ENCODE data around the gene MT1B. TPM values are rescaled to one million over a fixed set of nuclear protein-coding genes. Genes with fewer than 3 reads are reported as not detected.

The MT1B gene
- total and polyA plus RNA-seq, 4 donors = 1.1 TPM; not detected in 3

DNA sequence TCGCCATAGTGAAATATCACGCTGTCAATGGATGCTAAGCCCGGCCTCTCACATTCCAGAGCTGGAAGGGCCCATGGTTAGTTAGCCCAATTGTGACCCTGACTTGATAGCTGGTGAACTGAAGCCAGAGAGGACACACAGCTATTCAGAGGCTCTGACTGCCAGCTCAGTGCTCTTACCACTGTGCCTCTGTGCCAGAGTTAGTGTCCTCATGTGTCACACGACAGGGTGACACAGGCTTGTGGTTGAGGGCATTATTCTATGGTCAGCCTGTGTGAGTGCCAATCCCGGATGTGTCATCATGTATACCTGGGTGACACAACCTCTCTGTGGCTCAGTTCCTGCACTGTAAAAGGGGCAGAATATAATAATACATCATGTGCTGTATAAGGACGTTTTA is 28.1 kb downstream of the MT1B start:
- H3K4me3 ChIP-seq (ENCODE audit: low read depth, low read length) = no peak overlapping the region
- H3K27ac ChIP-seq (ENCODE audit: low read depth, low read length) = no peak overlapping the region
- peaks cover 26% of the 10 kb centered on the region for H3K27me3 ChIP-seq (ENCODE audit: control insufficient read depth, insufficient read depth, low read length)
- H3K36me3 ChIP-seq (ENCODE audit: control insufficient read depth, insufficient read depth, low read length) = no peaks in the 10 kb centered on the region
- DNase-seq (ENCODE audit: low read depth in 4 of 6, low spot score in 6 of 6) = no peak
- WGBS (ENCODE audit: insufficient coverage) = 75% methylated on average over 3 of the region's 6 CpGs
- peaks cover 40% of the 10 kb centered on the region for H3K4me1 ChIP-seq (ENCODE audit: control insufficient read depth, insufficient read depth, low read length)
- H3K9me3 ChIP-seq (ENCODE audit: control insufficient read depth, insufficient read depth, low read length) = no peaks in the 10 kb centered on the region

DNA sequence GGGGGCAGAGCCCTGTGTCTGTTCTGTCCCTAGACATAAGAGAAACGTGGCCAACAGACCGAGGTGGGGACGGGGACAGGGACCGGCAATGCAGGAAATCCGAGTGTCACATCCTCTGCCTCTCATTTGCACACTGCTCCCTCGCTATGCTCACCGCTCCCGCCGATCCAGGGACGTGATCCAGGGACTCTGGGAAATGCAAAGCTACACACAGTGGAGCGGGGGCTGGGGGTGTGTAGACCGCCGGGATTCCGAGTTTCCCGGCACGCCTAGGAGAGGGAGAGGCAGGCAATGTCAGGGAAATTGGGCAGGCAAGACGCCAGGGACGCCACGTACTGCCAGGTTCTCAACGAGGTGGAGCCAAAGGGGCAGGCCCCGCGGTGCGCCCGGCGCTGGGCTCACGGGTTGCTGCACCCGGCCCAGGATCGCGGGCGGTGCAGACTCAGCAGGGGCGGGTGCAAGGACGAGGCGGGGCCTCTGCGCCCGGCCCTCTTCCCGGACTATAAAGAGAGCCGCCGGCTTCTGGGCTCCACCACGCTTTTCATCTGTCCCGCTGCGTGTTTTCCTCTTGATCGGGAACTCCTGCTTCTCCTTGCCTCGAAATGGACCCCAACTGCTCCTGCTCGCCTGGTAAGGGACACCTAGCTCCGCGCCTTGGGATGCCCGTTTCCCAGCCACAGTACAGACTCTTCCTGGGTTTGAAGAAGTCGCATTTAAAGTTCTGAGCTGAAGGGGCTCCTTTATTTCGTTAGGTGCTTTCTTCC is 30.4 kb downstream of the MT1B start, which contains the start of gene MT1X:
Gene MT1X, plus strand, starts transcription at position 532 of the 764 bp plus-strand sequence. Its CDS starts 71 bp downstream, at position 603.
- Histone ChIP-seq H3K27me3 (ENCODE audit: control insufficient read depth, insufficient read depth, low read length) (peaks cover 5% of the 10 kb centered on the region), H3K36me3 (ENCODE audit: control insufficient read depth, insufficient read depth, low read length) (no peaks in the 10 kb centered on the region), H3K4me1 (ENCODE audit: control insufficient read depth, insufficient read depth, low read length) (peaks cover 33% of the 10 kb centered on the region), H3K4me3 (ENCODE audit: low read depth, low read length) (peak within 1 kb of the TSS; percentile 62), H3K9me3 (ENCODE audit: control insufficient read depth, insufficient read depth, low read length) (peaks cover 2% of the 10 kb centered on the region), H3K27ac (ENCODE audit: low read depth, low read length) (peak within 1 kb of the TSS; percentile 58)
- DNase-seq (ENCODE audit: low read depth in 4 of 6, low spot score in 6 of 6) = peak; percentile 53 to 94 (median 63)
- under 1% methylated on average over 43 of the region's 49 CpGs for WGBS (ENCODE audit: insufficient coverage)

DNA sequence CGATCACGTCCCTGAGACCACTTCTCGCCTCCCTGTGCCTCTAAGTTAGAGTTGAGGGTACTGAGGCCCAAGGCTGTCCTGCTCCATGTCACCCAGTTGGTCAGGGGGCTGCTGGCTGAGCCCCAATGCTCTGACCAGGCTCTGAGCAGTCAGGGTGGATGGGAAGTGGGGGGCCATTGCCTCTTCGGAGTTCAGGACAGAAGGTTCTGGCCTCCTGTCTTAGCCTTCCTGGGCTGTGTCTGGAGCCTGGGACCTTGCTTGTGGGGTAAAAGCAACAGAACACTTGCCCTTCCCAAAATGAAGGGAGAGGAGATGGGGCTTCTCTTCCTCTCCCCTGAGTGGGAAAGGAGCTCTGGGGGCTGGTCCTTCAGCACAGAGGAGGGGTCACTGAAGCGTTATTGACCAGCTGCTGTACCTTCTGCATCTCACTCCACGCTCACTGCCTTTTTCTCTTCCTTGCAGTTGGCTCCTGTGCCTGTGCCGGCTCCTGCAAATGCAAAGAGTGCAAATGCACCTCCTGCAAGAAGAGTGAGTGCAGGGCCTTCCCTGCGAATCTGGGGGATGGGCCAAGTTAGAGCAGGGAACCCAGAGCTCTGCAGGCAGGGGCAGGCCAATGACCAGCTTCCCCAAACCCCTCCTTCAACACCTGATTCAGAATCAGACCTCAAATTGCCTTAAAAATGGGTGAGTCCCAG is 31.2 kb downstream of the MT1B start:
- Histone ChIP-seq H3K4me3 (ENCODE audit: low read depth, low read length) (peak overlapping the region; percentile 62), H3K4me1 (ENCODE audit: control insufficient read depth, insufficient read depth, low read length) (peaks cover 33% of the 10 kb centered on the region), H3K27me3 (ENCODE audit: control insufficient read depth, insufficient read depth, low read length) (no peaks in the 10 kb centered on the region), H3K27ac (ENCODE audit: low read depth, low read length) (no peak overlapping the region), H3K36me3 (ENCODE audit: control insufficient read depth, insufficient read depth, low read length) (no peaks in the 10 kb centered on the region), H3K9me3 (ENCODE audit: control insufficient read depth, insufficient read depth, low read length) (peaks cover 2% of the 10 kb centered on the region)
- WGBS (ENCODE audit: insufficient coverage) = 38% methylated on average over 6 of the region's 8 CpGs
- no peak for DNase-seq (ENCODE audit: low read depth in 4 of 6, low spot score in 6 of 6)

DNA sequence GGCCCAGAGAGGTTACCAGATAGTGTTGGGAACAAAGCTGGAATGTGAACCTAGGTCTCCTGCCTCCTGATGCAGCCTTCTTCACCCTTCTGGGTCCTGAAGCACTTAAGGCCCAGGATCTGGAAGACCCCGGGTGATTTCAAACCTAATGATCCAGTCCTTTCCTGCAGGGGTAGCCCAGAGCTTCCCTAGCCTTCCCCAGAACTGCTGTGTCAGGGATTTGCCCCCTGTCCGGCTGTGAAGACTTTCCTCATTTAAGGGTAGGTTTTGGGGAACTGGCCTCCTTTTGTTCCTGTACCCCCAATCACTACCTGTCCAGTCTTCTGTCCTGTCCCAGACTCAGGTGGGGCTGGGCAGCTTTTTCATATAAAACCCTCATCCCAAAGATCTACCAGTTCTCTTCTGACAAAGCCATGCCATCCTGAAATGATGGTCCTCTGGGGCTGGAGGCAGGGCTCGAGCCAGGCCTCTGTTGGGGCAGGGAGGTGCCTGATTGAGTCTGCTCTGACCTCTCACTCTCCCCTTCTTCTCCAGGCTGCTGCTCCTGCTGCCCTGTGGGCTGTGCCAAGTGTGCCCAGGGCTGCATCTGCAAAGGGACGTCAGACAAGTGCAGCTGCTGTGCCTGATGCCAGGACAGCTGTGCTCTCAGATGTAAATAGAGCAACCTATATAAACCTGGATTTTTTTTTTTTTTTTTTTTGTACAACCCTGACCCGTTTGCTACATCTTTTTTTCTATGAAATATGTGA is 31.9 kb downstream of the MT1B start:
- Histone ChIP-seq H3K36me3 (ENCODE audit: control insufficient read depth, insufficient read depth, low read length) (no peaks in the 10 kb centered on the region), H3K9me3 (ENCODE audit: control insufficient read depth, insufficient read depth, low read length) (peaks cover 2% of the 10 kb centered on the region), H3K27ac (ENCODE audit: low read depth, low read length) (no peak overlapping the region), H3K27me3 (ENCODE audit: control insufficient read depth, insufficient read depth, low read length) (no peaks in the 10 kb centered on the region), H3K4me3 (ENCODE audit: low read depth, low read length) (no peak overlapping the region), H3K4me1 (ENCODE audit: control insufficient read depth, insufficient read depth, low read length) (peaks cover 33% of the 10 kb centered on the region)
- 43% methylated on average over 3 of the region's 5 CpGs for WGBS (ENCODE audit: insufficient coverage)
- DNase-seq (ENCODE audit: low read depth in 4 of 6, low spot score in 6 of 6) = no peak

DNA sequence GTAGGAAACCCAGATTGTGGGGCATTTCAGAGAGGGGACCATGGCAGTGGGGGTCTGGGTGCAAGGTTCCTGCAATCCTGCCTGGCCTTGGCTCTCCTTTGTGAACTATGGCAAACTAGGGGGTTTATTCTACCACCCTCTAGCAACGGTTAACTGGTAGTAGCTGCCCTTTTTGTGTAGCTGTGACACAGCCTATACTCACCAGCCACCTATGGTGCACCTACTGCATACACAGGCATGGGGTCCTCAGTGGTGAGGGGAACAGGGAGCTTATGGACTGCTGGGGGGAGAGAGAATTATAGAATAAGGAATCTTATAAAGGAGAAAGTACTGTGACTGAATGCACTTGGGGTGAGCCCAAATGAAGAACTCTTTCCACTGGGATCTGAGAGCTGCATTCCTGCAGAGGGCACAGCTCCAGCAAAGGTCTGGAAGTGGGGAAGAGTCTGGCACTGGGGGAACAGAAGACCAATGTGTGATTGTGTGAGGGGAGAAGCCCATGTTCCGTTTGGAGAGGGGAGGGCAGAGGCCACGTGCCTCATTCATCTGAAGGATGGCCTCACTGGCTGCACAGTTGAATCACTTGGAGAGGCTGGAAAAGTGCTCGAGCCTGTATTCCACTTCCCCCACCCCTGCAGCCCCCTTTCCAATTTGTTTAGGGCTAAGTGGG is 32.7 kb downstream of the MT1B start:
- Histone ChIP-seq H3K27ac (ENCODE audit: low read depth, low read length) (no peak overlapping the region), H3K4me1 (ENCODE audit: control insufficient read depth, insufficient read depth, low read length) (peaks cover 33% of the 10 kb centered on the region), H3K4me3 (ENCODE audit: low read depth, low read length) (no peak overlapping the region), H3K9me3 (ENCODE audit: control insufficient read depth, insufficient read depth, low read length) (peaks cover 2% of the 10 kb centered on the region), H3K36me3 (ENCODE audit: control insufficient read depth, insufficient read depth, low read length) (no peaks in the 10 kb centered on the region), H3K27me3 (ENCODE audit: control insufficient read depth, insufficient read depth, low read length) (no peaks in the 10 kb centered on the region)
- 40% methylated on average over 1 of the region's 4 CpGs for WGBS (ENCODE audit: insufficient coverage)
- no peak for DNase-seq (ENCODE audit: low read depth in 4 of 6, low spot score in 6 of 6)

DNA sequence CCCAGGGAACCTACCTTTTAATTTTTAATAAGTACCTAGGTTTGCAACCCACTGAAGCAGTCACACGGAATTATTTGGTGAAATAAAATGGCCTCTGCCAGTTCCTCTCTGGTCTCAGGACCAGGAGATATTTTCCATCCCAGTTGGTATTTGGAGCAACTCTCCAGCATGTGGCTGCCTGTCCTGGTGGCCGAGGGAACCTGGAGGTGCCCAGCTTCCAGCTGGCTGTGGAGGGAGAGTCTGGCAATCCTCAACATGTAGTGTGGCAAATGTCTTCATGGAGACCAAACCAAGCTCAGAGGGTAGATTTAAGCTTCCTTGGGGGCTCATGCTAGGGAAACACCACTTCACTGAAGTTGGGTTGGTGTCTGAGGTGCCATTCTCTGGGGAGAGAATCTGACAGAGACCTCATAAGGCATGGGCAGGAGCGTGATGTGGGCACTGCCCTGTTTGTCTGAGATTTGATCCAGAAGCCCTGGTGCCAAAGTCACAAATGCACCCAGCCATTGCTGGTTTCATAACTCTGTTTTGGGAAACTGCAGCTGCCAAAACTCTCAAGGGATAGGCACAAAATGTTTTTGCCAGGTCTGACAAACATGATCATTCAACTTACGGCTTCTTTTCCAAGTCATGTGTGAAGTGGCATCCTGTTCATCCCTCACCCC is 33.4 kb downstream of the MT1B start:
- H3K4me3 ChIP-seq (ENCODE audit: low read depth, low read length) = no peak overlapping the region
- H3K27me3 ChIP-seq (ENCODE audit: control insufficient read depth, insufficient read depth, low read length) = no peaks in the 10 kb centered on the region
- no peaks in the 10 kb centered on the region for H3K36me3 ChIP-seq (ENCODE audit: control insufficient read depth, insufficient read depth, low read length)
- peaks cover 33% of the 10 kb centered on the region for H3K4me1 ChIP-seq (ENCODE audit: control insufficient read depth, insufficient read depth, low read length)
- no peak for DNase-seq (ENCODE audit: low read depth in 4 of 6, low spot score in 6 of 6)
- H3K27ac ChIP-seq (ENCODE audit: low read depth, low read length) = no peak overlapping the region
- H3K9me3 ChIP-seq (ENCODE audit: control insufficient read depth, insufficient read depth, low read length) = peaks cover 2% of the 10 kb centered on the region
- WGBS (ENCODE audit: insufficient coverage) = 89% methylated on average over 4 of the region's 4 CpGs

DNA sequence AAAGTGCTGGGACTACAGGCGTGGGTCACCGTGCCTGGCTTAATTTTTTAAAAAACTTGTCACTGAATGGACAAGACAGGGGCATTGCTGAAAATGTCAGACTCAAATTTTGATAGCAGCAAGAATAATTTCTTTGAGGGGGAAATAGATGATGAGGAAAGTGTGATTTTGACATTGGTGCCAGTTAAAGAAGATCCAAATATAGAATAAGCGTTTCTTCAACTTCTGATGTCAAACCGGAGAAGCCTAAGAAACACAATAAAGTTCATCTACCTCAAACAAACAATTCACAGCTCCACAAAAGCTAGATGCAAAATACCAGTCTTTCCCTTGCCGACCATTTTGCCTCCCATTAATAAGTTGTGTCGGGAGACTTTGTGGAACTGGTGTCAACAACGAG is 35.1 kb downstream of the MT1B start:
- peaks cover 2% of the 10 kb centered on the region for H3K9me3 ChIP-seq (ENCODE audit: control insufficient read depth, insufficient read depth, low read length)
- no peaks in the 10 kb centered on the region for H3K36me3 ChIP-seq (ENCODE audit: control insufficient read depth, insufficient read depth, low read length)
- no peak overlapping the region for H3K4me3 ChIP-seq (ENCODE audit: low read depth, low read length)
- 94% methylated on average over 4 of the region's 7 CpGs for WGBS (ENCODE audit: insufficient coverage)
- no peak overlapping the region for H3K27ac ChIP-seq (ENCODE audit: low read depth, low read length)
- no peak for DNase-seq (ENCODE audit: low read depth in 4 of 6, low spot score in 6 of 6)
- peaks cover 31% of the 10 kb centered on the region for H3K4me1 ChIP-seq (ENCODE audit: control insufficient read depth, insufficient read depth, low read length)
- no peaks in the 10 kb centered on the region for H3K27me3 ChIP-seq (ENCODE audit: control insufficient read depth, insufficient read depth, low read length)

DNA sequence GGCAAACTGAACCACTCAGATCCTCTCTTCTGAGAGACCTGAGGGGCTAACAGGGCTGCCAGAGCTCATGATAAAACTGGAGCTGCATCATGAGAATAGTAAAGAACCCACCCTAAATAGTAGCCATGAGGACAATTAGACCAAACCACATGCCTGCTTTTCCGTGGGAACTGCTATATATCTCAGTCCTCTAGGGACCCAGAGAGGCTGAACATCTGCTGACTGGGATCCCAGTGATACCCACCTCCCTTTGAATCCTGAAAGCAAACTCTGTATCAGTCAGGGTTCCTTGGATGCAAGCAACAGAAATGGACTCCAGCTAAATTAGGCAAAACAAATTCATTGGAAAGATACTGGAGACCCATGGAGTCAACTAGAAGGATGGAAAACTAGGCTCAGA is 37.1 kb downstream of the MT1B start:
- 30% methylated on average over 1 of the region's 1 CpG for WGBS (ENCODE audit: insufficient coverage)
- Histone ChIP-seq H3K27me3 (ENCODE audit: control insufficient read depth, insufficient read depth, low read length) (no peaks in the 10 kb centered on the region), H3K4me3 (ENCODE audit: low read depth, low read length) (no peak overlapping the region), H3K27ac (ENCODE audit: low read depth, low read length) (no peak overlapping the region), H3K9me3 (ENCODE audit: control insufficient read depth, insufficient read depth, low read length) (peaks cover 2% of the 10 kb centered on the region), H3K36me3 (ENCODE audit: control insufficient read depth, insufficient read depth, low read length) (no peaks in the 10 kb centered on the region), H3K4me1 (ENCODE audit: control insufficient read depth, insufficient read depth, low read length) (peaks cover 13% of the 10 kb centered on the region)
- no peak for DNase-seq (ENCODE audit: low read depth in 4 of 6, low spot score in 6 of 6)

DNA sequence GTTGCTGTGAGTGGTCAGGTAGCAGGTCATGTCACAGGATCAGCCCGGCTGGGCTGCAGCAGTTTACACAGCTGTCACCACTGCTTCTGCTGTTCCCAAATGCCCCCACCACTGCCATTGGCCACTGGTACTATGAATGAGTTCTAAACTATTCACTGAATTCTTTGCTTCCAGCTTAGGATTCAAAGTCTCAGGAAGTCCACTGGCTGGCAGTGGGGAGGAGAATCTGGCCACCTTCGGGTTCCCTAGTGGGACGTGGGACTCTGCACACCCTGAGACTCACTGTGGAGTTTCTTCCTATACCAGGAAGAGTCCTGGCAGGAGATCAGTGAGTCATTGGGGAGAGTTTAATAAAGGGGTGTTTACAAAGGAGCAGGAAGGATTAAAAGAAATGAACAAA is 37.5 kb downstream of the MT1B start:
- WGBS (ENCODE audit: insufficient coverage) = 82% methylated on average over 2 of the region's 3 CpGs

More for the DNA sequence above, 37.5 kb downstream of the MT1B start:
- Histone ChIP-seq H3K4me1 (ENCODE audit: control insufficient read depth, insufficient read depth, low read length) (peaks cover 9% of the 10 kb centered on the region), H3K27ac (ENCODE audit: low read depth, low read length) (no peak overlapping the region), H3K9me3 (ENCODE audit: control insufficient read depth, insufficient read depth, low read length) (peaks cover 2% of the 10 kb centered on the region), H3K4me3 (ENCODE audit: low read depth, low read length) (no peak overlapping the region), H3K36me3 (ENCODE audit: control insufficient read depth, insufficient read depth, low read length) (no peaks in the 10 kb centered on the region), H3K27me3 (ENCODE audit: control insufficient read depth, insufficient read depth, low read length) (no peaks in the 10 kb centered on the region)
- no peak for DNase-seq (ENCODE audit: low read depth in 4 of 6, low spot score in 6 of 6)
